HG02571 (cell line): ENCODE results near the gene NMNAT3.

Source experiments
- ATAC-seq: cut with Tn5 transposase; IDR thresholded peaks from one replicate; pipeline ENCODE4 v1.9.1; 2021; ENCODE audit warnings: mild to moderate bottlenecking, moderate library complexity; ENCODE audit not compliant: unreplicated experiment

NMNAT3 gene

GRCh38 chr3:139523718-139524117, 154.1 kb downstream of the NMNAT3 start:
- no peak for ATAC-seq

GRCh38 chr3:139523166-139523565, 154.6 kb downstream of the NMNAT3 start:
- ATAC-seq = no peak

- ATAC-seq = no peak
Measured at GRCh38 chr3:139522421-139522820, 155.4 kb downstream of the NMNAT3 start.

- ATAC-seq = no peak
Measured at GRCh38 chr3:139521816-139522215, 156.0 kb downstream of the NMNAT3 start.

GRCh38 chr3:139521144-139521543, 156.6 kb downstream of the NMNAT3 start:
- no peak for ATAC-seq

DNA sequence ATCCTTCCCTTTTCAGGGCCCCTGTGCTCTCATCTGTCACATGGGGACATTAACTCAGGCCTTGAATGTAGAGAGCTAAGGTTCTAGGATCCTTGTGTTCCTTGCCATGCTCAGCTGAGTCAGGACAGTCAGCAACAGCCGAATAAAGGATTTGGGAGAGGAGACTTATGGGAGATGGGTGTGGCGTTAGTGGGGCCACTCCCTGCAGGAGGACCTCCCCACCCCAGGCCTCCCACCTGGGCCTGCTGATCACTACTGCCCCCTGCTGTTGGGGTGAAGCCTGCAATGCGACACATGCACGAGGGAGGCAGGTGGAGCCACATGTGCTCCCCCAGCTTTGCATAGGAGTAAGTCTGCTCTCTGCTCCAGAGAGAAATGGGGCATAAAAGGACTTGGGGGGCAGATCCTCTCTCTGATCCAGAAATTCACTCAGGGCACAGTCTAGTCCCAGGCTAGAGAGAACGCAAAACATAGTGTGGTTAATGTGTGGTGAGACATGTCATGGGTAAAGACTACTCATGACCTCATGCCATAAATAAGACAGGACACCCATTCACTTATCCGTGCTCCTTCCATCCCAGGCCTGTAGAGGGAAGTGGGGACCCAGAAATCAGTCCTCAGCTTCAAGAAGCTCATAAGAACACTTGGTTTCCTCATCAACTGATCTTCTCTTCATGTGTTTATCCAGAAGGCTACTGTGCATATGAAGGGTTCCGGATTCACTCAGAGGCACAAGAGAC, 157.6 kb downstream of the NMNAT3 start:
- ATAC-seq = no peak

- no peak for ATAC-seq
Measured at GRCh38 chr3:139518926-139519842, 158.6 kb downstream of the NMNAT3 start.

DNA sequence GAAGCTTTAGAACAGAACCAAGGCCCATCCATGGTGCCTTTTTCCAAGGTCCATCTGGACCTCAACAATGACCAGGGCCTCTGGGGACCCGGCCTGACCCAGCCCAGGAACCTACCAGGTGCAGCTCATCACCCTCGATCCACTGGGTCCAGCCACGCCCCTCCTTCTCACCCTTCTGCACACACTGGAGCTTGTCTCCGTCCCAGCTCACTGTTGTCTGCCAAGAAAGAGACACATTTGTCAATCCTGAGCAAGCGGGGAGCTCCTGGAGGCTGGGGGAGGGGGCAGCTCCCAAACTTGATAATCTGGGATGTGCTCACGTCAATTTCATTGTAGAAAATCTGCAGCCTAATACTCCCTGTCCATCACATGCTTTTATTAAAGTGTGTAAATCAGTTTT, 159.5 kb downstream of the NMNAT3 start:
- ATAC-seq = no peak

DNA sequence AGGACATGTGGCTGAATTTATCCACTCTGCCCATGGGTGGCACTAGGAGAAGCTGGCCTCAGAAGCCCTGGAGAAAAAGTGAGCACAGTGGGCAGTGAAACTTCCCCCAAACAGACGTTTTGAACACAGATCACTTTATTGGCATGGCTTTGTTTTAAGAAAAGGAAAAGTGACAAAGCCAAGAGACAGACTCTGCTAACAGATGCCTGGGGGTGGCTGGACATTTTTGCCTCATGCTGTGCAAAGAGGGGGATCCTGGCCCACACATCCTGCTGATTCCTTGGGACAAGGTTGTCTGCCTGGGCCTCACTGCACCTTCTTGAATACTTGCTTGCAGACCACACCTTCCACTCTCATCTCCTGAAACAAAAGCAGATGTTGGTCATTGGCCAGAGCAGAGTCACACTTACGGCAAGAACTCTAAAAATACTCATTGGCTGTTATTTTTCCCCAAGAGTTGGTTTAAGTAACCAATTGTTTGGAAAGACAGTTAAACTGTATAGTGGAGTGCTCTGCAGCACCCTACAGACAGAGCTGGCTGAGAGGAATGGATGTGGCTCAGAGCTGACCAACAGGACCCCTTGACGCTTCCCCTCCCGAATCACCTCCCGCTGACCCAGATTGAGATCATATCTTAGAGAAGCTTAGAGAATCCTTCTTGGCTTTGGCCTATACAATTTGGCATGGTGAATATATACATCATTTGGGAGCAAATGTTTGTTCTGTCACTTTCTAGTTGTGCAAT, 160.3 kb downstream of the NMNAT3 start:
- no peak for ATAC-seq

DNA sequence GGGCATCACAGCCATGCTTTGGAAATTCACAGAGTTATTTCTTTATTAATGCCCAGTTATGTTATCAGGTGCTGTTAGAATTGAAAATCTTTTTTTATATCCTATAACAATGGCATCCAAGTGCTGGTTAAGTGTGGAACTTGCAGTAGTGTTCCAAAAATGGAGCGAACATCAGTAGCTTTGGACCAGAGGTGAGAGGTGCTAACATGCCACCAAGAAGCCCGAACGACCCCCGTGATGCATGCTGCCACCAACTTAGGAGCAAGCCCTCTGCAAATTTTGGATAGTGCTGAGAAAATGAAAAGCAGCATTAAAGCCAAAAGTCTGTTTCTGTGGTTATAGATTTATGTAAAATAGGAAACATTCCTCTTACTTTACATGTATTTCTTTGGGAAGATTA, 163.0 kb downstream of the NMNAT3 start:
- no peak for ATAC-seq
